SK-N-SH (cell line): ENCODE results near the gene ASAH2. TPM values are rescaled to one million over a fixed set of nuclear protein-coding genes. Genes with fewer than 3 reads are reported as not detected.

ENCODE experiments used
- CTCF ChIA-PET: fragments of 300-600, 350-600 bp; formaldehyde crosslinking; extraction: SDS; loops from one replicate; lab custom pipeline; 2021; lab: Yijun Ruan, JAX
- POLR2A ChIA-PET: fragments of 350-600 bp; sonication (Branson Sonifier 250); formaldehyde crosslinking; extraction: SDS; loops from one replicate; lab custom pipeline; 2020; ENCODE audit warnings: antibody characterized with exemption, inconsistent platforms; lab: Yijun Ruan, JAX
- DNase-seq: peaks from one replicate; pipeline ENCODE4 v3.0.0; 2012
- H2AFZ ChIP-seq: fragments of 200-600 bp; sonication (generic); 2 replicates; pipeline ENCODE4 v1.8.1; 2016; ENCODE audit warnings: antibody characterized with exemption, mild to moderate bottlenecking, low read depth
- H3F3A ChIP-seq: fragments of 200-600 bp; sonication (generic); replicated peaks from 2 replicates; pipeline ENCODE3; 2016; ENCODE audit warnings: antibody characterized with exemption, mild to moderate bottlenecking; ENCODE audit not compliant: insufficient read depth
- H3K27ac ChIP-seq, 2 experiments: fragments of 200-500 bp in 1 of 2; fragments of 200-600 bp in 1 of 2; sonication (Bioruptor generic) in 1 of 2; sonication (generic), shearing (Covaris generic) in 1 of 2; 2 replicates each; pipeline versions ENCODE4 v1.5.1 to v1.6.1; 2014 to 2016; ENCODE audit warnings: low read depth in 2 of 2, inconsistent platforms in 1 of 2, low read length in 1 of 2, mild to moderate bottlenecking in 1 of 2, mixed read lengths in 1 of 2
- H3K27me3 ChIP-seq: fragments of 200-600 bp; sonication (generic), shearing (Covaris generic); 2 replicates; pipeline ENCODE4 v1.6.1; 2016; ENCODE audit warnings: mixed run types; ENCODE audit not compliant: insufficient read depth
- H3K36me3 ChIP-seq, 2 experiments: fragments of 200-500 bp in 1 of 2; fragments of 200-600 bp in 1 of 2; sonication (Bioruptor generic) in 1 of 2; sonication (generic) in 1 of 2; replicated peaks in 1 of 2; 2 replicates each; pipeline versions ENCODE3 to v1.5.1; 2014 to 2016; ENCODE audit warnings: low read length in 1 of 2, mild to moderate bottlenecking in 1 of 2; ENCODE audit not compliant: insufficient read depth in 2 of 2, control insufficient read depth in 1 of 2
- H3K4me1 ChIP-seq, 2 experiments: fragments of 200-500 bp in 1 of 2; fragments of 200-600 bp in 1 of 2; sonication (Bioruptor generic) in 1 of 2; sonication (generic), shearing (Covaris generic) in 1 of 2; 2 replicates each; pipeline versions ENCODE4 v1.5.1 to v1.6.1; 2014 to 2016; ENCODE audit warnings: low read depth in 1 of 2, low read length in 1 of 2, mixed run types in 1 of 2; ENCODE audit not compliant: insufficient read depth in 2 of 2, control insufficient read depth in 1 of 2
- H3K4me2 ChIP-seq: fragments of 200-600 bp; sonication (generic), shearing (Covaris generic); 2 replicates; pipeline ENCODE4 v1.6.1; 2017; ENCODE audit warnings: mixed run types
- H3K4me3 ChIP-seq, 2 experiments: fragments of 200-500 bp in 1 of 2; fragments of 200-600 bp in 1 of 2; sonication (Bioruptor generic) in 1 of 2; sonication (generic), shearing (Covaris generic) in 1 of 2; 2 replicates each; pipeline versions ENCODE4 v1.5.1 to v1.8.1; 2014 to 2016; ENCODE audit warnings: low read depth in 2 of 2, inconsistent platforms in 1 of 2, low read length in 1 of 2, mild to moderate bottlenecking in 1 of 2, mixed read lengths in 1 of 2, moderate library complexity in 1 of 2
- H3K79me2 ChIP-seq: fragments of 200-600 bp; sonication (generic); 2 replicates; pipeline ENCODE4 v1.8.1; 2017; ENCODE audit warnings: mild to moderate bottlenecking; ENCODE audit not compliant: insufficient read depth
- H3K9ac ChIP-seq: fragments of 200-600 bp; sonication (generic); 2 replicates; pipeline ENCODE4 v1.6.1; 2017; ENCODE audit warnings: mixed run types
- H3K9me2 ChIP-seq: fragments of 200-600 bp; sonication (generic); 2 replicates; pipeline ENCODE4 v1.6.1; 2017; ENCODE audit warnings: mixed run types
- H3K9me3 ChIP-seq: fragments of 200-600 bp; sonication (generic); 2 replicates; pipeline ENCODE4 v1.6.1; 2017; ENCODE audit warnings: mixed run types, mild to moderate bottlenecking, moderate library complexity
- H4K20me1 ChIP-seq: fragments of 200-600 bp; sonication (generic); 2 replicates; pipeline ENCODE4 v1.6.1; 2017; ENCODE audit warnings: mild to moderate bottlenecking, mixed run types; ENCODE audit not compliant: insufficient read depth
- EZH2phosphoT487 ChIP-seq: fragments of 200-600 bp; sonication (generic); IDR thresholded peaks from 2 replicates; pipeline ENCODE4 v1.6.1; 2017; ENCODE audit warnings: low read depth, mixed run types, mild to moderate bottlenecking, antibody characterized with exemption, moderate library complexity, borderline replicate concordance
- FOSL2 ChIP-seq: IDR thresholded peaks from 2 replicates; pipeline ENCODE4 v1.4.0; 2012; ENCODE audit warnings: low read depth, mild to moderate bottlenecking, moderate library complexity, borderline replicate concordance
- FOXJ3 ChIP-seq: sonication (generic); formaldehyde crosslinking; IDR thresholded peaks from 2 replicates; pipeline ENCODE4 v1.5.1; 2020; ENCODE audit warnings: mild to moderate bottlenecking, missing genetic modification reagents
- GABPA ChIP-seq: IDR thresholded peaks from 2 replicates; pipeline ENCODE4 v1.4.0; 2012; ENCODE audit warnings: low read depth, mild to moderate bottlenecking
- GATA2 ChIP-seq: sonication (generic); formaldehyde crosslinking; IDR thresholded peaks from 2 replicates; pipeline ENCODE4 v1.5.0; 2020; ENCODE audit warnings: mild to moderate bottlenecking, missing genetic modification reagents
- JUND ChIP-seq: IDR thresholded peaks from 2 replicates; pipeline ENCODE4 v1.4.0; 2012
- MAX ChIP-seq: IDR thresholded peaks from 2 replicates; pipeline ENCODE4 v1.4.0; 2012; ENCODE audit warnings: low read depth
- MEF2A ChIP-seq: IDR thresholded peaks from 2 replicates; pipeline ENCODE4 v1.4.0; 2012; ENCODE audit warnings: low read depth, borderline replicate concordance
- MXI1 ChIP-seq: IDR thresholded peaks from 2 replicates; pipeline ENCODE4 v1.6.1; 2012; ENCODE audit warnings: mild to moderate bottlenecking, low read depth, low read length, improper control_type of control experiment
- NFIC ChIP-seq: IDR thresholded peaks from 2 replicates; pipeline ENCODE4 v1.4.0; 2012; ENCODE audit warnings: borderline replicate concordance
- NRF1 ChIP-seq: IDR thresholded peaks from 2 replicates; pipeline ENCODE4 v1.6.1; 2012; ENCODE audit warnings: low read depth, mild to moderate bottlenecking, low read length
- PBX3 ChIP-seq: IDR thresholded peaks from 2 replicates; pipeline ENCODE4; 2012
- POLR2AphosphoS5 ChIP-seq: IDR thresholded peaks from 2 replicates; pipeline ENCODE4 v1.6.1; 2012; ENCODE audit warnings: low read depth, low read length
- RAD21 ChIP-seq: IDR thresholded peaks from 2 replicates; pipeline ENCODE4 v1.6.1; 2012; ENCODE audit warnings: mild to moderate bottlenecking, low read length
- SIN3A ChIP-seq: IDR thresholded peaks from 2 replicates; pipeline ENCODE4 v1.6.1; 2012; ENCODE audit warnings: low read depth, mild to moderate bottlenecking, low read length, moderate library complexity, borderline replicate concordance
- TAF1 ChIP-seq: IDR thresholded peaks from 2 replicates; pipeline ENCODE4 v1.6.1; 2012; ENCODE audit warnings: low read depth, mild to moderate bottlenecking, low read length, moderate library complexity, borderline replicate concordance
- TCF12 ChIP-seq: IDR thresholded peaks from 2 replicates; pipeline ENCODE4 v1.4.0; 2012
- WGBS: methylation state at CpG from one replicate; pipeline ENCODE4 v1.1.6; 2017; ENCODE audit warnings: low lambda C conversion rate; 5-methylcytosine and 5-hydroxymethylcytosine counted together
- polyA plus RNA-seq, 3 experiments: library from polyadenylated mRNA; depleted of rRNA; stranded (reverse); fragments of >200 nt; gene quantifications; 2 replicates each; pipeline ENCODE4 v1.2.3, GENCODE V29; 2012
- TF ChIP-seq, protein P1 (sequence below): fragments of 150-350 bp; IDR thresholded peaks from 2 replicates; pipeline ENCODE4 v1.6.1; 2017; ENCODE audit warnings: antibody characterized with exemption, low read length, low read depth, borderline replicate concordance
- TF ChIP-seq, protein P2 (sequence below): IDR thresholded peaks from 2 replicates; pipeline ENCODE4 v1.4.0; 2012; ENCODE audit warnings: low read depth, borderline replicate concordance

Gene ASAH2
- polyA plus RNA-seq, 1 of the 3 experiments (the other 2 are of a cell fraction): 1.8 TPM

DNA sequence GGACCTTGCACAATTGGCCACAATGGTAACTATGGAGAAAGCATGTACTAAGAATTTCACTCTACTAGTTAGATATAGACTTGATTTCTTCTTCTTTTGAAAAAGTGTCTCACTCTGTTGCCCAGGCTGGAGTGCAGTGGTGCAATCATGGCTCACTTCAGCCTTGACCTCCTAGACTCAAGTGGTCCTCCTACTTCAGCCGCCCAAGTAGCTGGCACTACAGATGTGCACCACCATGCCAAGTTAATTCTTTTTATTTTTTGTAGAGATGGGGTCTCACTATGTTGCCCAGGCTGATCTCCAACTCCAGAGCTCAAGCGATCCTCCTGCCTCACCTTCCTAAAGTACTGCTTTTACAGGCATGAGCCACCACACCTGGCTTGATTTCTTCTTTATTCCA is 29.1 kb downstream of the ASAH2 start:
- no peaks in the 10 kb centered on the region for H4K20me1 ChIP-seq
- no peak overlapping the region for H2AFZ ChIP-seq
- no peaks in the 10 kb centered on the region for H3K9me3 ChIP-seq
- H3K27ac ChIP-seq: no peak overlapping the region
- ChIA-PET POLR2A (no interaction called here), CTCF (no interaction called here)
- H3K36me3 ChIP-seq: no peaks in the 10 kb centered on the region
- 36% methylated on average over 2 of the region's 2 CpGs for whole genome bisulfite sequencing
- H3K79me2 ChIP-seq: no peaks in the 10 kb centered on the region
- H3K4me2 ChIP-seq: no peak overlapping the region
- no peak overlapping the region for H3K4me3 ChIP-seq
- no peaks in the 10 kb centered on the region for H3K9me2 ChIP-seq
- H3F3A ChIP-seq: no peaks in the 10 kb centered on the region
- H3K27me3 ChIP-seq: 0 out of 2 replicates have a peak, but pooled peaks cover 10% of the 10 kb centered on the region
- no peak for DNase-seq
- TF ChIP-seq, protein P1, sequence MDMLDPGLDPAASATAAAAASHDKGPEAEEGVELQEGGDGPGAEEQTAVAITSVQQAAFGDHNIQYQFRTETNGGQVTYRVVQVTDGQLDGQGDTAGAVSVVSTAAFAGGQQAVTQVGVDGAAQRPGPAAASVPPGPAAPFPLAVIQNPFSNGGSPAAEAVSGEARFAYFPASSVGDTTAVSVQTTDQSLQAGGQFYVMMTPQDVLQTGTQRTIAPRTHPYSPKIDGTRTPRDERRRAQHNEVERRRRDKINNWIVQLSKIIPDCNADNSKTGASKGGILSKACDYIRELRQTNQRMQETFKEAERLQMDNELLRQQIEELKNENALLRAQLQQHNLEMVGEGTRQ: no peak
- TF ChIP-seq, protein P2, sequence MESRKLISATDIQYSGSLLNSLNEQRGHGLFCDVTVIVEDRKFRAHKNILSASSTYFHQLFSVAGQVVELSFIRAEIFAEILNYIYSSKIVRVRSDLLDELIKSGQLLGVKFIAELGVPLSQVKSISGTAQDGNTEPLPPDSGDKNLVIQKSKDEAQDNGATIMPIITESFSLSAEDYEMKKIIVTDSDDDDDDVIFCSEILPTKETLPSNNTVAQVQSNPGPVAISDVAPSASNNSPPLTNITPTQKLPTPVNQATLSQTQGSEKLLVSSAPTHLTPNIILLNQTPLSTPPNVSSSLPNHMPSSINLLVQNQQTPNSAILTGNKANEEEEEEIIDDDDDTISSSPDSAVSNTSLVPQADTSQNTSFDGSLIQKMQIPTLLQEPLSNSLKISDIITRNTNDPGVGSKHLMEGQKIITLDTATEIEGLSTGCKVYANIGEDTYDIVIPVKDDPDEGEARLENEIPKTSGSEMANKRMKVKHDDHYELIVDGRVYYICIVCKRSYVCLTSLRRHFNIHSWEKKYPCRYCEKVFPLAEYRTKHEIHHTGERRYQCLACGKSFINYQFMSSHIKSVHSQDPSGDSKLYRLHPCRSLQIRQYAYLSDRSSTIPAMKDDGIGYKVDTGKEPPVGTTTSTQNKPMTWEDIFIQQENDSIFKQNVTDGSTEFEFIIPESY: no peak
- no peak for TF ChIP-seq POLR2AphosphoS5
- no peak for TF ChIP-seq SIN3A
- no peak for TF ChIP-seq GABPA
- no peak for TF ChIP-seq MAX
- no peak for TF ChIP-seq TAF1
- TF ChIP-seq GATA2 (CRISPR knock-in tag): no peak
- no peak for TF ChIP-seq FOXJ3 (CRISPR knock-in tag)
- no peak for TF ChIP-seq JUND
- no peak for TF ChIP-seq EZH2phosphoT487
- no peak for TF ChIP-seq RAD21
- no peak for TF ChIP-seq FOSL2
- TF ChIP-seq PBX3: no peak
- no peak for TF ChIP-seq MEF2A
- no peak for TF ChIP-seq NFIC
- no peak for TF ChIP-seq NRF1
- no peak for TF ChIP-seq TCF12
- no peak for TF ChIP-seq MXI1
- H3K4me1 ChIP-seq: no peaks in the 10 kb centered on the region
- H3K9ac ChIP-seq: no peak overlapping the region
